PC-3 (cell line): ENCODE data around the gene TXNIP. TPM values are rescaled to one million over a fixed set of nuclear protein-coding genes. Genes with fewer than 3 reads are reported as not detected.
A peak's percentile ranks its signal among the peaks of the same experiment; 100 is the strongest.

Source experiments
- ATAC-seq: fragments of 200-7000 bp; cut with Tn5 transposase; 2 replicates; pipeline ENCODE4 v1.9.1; 2020; ENCODE audit warnings: mild to moderate bottlenecking, moderate library complexity
- BruUV-seq: library from RNA; stranded (reverse); fragments of 400-500 nt; replicated peaks from 2 replicates; lab custom pipeline; 2021; lab: Mats Ljungman, UMichigan
- CTCF ChIA-PET: fragments of 300-600 bp; sonication (Branson Sonifier 250); formaldehyde crosslinking; loops from one replicate; lab custom pipeline; 2022; ENCODE audit warnings: antibody characterized with exemption; lab: Charles Lee
- POLR2A ChIA-PET: fragments of 300-600 bp; sonication (Branson Sonifier 250); formaldehyde crosslinking; loops from one replicate; lab custom pipeline; 2022; ENCODE audit warnings: antibody characterized with exemption; ENCODE audit not compliant: unreplicated experiment; lab: Charles Lee
- DNase-seq: peaks from one replicate; pipeline ENCODE4 v3.0.0-alpha.2; 2015
- H2AFZ ChIP-seq: fragments of 300-600 bp; sonication (generic); 2 replicates; pipeline ENCODE4 v1.6.0; 2016; ENCODE audit warnings: antibody characterized with exemption, low read length
- H3F3A ChIP-seq: fragments of 300-600 bp; sonication (generic); one replicate; pipeline ENCODE4 v1.6.0; 2017; ENCODE audit warnings: antibody characterized with exemption, low read length, control low read depth, mild to moderate bottlenecking; ENCODE audit not compliant: unreplicated experiment
- H3K27ac ChIP-seq: fragments of 300-600 bp; sonication (generic); 2 replicates; pipeline ENCODE4 v1.5.1; 2016; ENCODE audit warnings: mild to moderate bottlenecking, low read length
- H3K27me3 ChIP-seq: fragments of 300-600 bp; sonication (generic); 2 replicates; pipeline ENCODE4 v1.6.1; 2016; ENCODE audit warnings: low read length, mixed read lengths
- H3K36me3 ChIP-seq: fragments of 300-600 bp; sonication (generic); 2 replicates; pipeline ENCODE4 v1.6.1; 2016; ENCODE audit warnings: low read depth, mixed run types, low read length, mixed read lengths
- H3K4me1 ChIP-seq: fragments of 300-600 bp; sonication (generic); 2 replicates; pipeline ENCODE4 v1.5.1; 2016; ENCODE audit warnings: low read length; ENCODE audit not compliant: insufficient read depth
- H3K4me2 ChIP-seq: fragments of 300-600 bp; sonication (generic); 2 replicates; pipeline ENCODE4 v1.6.0; 2016; ENCODE audit warnings: low read length
- H3K4me3 ChIP-seq: fragments of 300-600 bp; sonication (generic); 2 replicates; pipeline ENCODE4 v1.5.1; 2016; ENCODE audit warnings: mild to moderate bottlenecking, low read length, mixed read lengths
- H3K79me2 ChIP-seq: fragments of 300-600 bp; sonication (generic); 2 replicates; pipeline ENCODE4 v1.6.1; 2017; ENCODE audit warnings: low read length, mixed read lengths
- H3K9ac ChIP-seq: fragments of 300-600 bp; sonication (generic); 2 replicates; pipeline ENCODE4 v1.6.0; 2016; ENCODE audit warnings: mild to moderate bottlenecking, low read length
- H3K9me2 ChIP-seq: fragments of 300-600 bp; sonication (generic); replicated peaks from 2 replicates; pipeline ENCODE4 v1.6.1; 2016; ENCODE audit warnings: mixed run types, low read length, mixed read lengths
- H3K9me3 ChIP-seq: fragments of 300-600 bp; sonication (generic); 2 replicates; pipeline ENCODE4 v1.6.1; 2016; ENCODE audit warnings: low read length, mixed read lengths
- H4K20me1 ChIP-seq: fragments of 300-600 bp; sonication (generic); 2 replicates; pipeline ENCODE4 v1.6.1; 2016; ENCODE audit warnings: low read length, mixed read lengths
- EZH2 ChIP-seq: fragments of 300-600 bp; sonication (generic); IDR thresholded peaks from one replicate; pipeline ENCODE4 v1.6.1; 2017; ENCODE audit warnings: antibody characterized with exemption, mild to moderate bottlenecking, low read length; ENCODE audit not compliant: unreplicated experiment
- EZH2phosphoT487 ChIP-seq: fragments of 300-600 bp; sonication (generic); IDR thresholded peaks from 2 replicates; pipeline ENCODE4 v1.6.1; 2018; ENCODE audit warnings: mild to moderate bottlenecking, antibody characterized with exemption, low read length, borderline replicate concordance
- intact Hi-C: fragments of 100-400 bp; cut with micrococcal nuclease; formaldehyde crosslinking; loops from 2 replicates; pipeline ENCODE4 v1.9.0; 2023
- total RNA-seq: library from RNA; depleted of rRNA; stranded (reverse); fragments of >200 nt; gene quantifications from 2 replicates; pipeline ENCODE4 v1.2.3, GENCODE V29; 2014
- TF ChIP-seq, protein P1 (sequence below): fragments of 300-600 bp; sonication (generic); conservative IDR thresholded peaks from 2 replicates; pipeline ENCODE4 v1.5.1; 2017; ENCODE audit warnings: antibody characterized with exemption, low read depth, mild to moderate bottlenecking, low read length

The TXNIP gene
- total RNA-seq, 1 experiment from 2014 or later, result 45.3 TPM

DNA sequence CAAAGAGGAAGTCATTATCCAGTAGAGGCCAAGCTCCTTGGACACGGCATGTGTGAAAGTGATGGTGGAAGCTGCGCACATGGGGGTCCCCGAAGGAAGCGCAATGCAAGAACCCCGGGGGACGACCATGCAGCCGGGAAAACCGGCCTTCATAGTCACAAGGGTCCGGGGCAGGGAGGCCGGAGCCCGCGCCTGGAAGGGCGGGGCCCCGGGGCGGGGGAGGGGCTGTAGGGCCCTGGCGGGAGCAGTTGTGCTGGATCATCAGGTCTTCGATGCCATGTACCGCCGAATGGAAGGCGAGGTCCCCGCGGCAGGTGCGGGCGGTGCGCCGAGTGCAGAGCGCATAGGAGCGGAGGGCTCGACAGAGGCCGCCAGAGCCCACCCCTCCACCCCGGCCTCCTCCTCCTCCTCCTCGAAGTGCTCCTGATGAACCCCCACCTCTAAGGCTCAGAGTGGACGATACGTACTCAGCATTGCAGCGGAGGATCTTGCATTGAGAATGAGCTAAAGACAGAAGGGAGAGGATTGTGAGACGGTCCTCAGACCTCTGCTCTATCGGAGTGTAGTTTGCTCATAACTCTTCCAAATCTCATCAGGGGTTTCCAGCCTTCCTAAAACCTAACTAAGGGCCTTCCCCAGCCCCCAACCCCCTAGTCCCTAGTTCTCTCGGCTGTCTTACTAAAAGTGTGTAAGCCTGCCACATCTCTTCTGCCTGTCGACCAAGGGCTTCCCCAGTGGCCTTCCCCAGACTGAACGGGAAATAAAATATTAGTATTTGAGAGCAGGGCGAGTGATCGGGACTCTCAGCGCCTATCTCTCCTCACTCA is 23.1 kb upstream of the TXNIP start:
- POLR2A ChIA-PET, result no interaction called here
- H3K9me3 ChIP-seq, result no peaks in the 10 kb centered on the region
- no peak overlapping the region for H3K9ac ChIP-seq
- CTCF ChIA-PET, result interaction anchor here (0.7 kb wide), 1 partner anchor 13 kb away, joined by 10 read pairs; no protein-coding TSS in a partner anchor
- ATAC-seq (no peak), DNase-seq (no peak)
- no peak overlapping the region for H3K27ac ChIP-seq
- no peaks in the 10 kb centered on the region for H3K79me2 ChIP-seq
- no peak overlapping the region for H3K4me3 ChIP-seq
- no peaks in the 10 kb centered on the region for H3K9me2 ChIP-seq
- TF ChIP-seq, protein P1, sequence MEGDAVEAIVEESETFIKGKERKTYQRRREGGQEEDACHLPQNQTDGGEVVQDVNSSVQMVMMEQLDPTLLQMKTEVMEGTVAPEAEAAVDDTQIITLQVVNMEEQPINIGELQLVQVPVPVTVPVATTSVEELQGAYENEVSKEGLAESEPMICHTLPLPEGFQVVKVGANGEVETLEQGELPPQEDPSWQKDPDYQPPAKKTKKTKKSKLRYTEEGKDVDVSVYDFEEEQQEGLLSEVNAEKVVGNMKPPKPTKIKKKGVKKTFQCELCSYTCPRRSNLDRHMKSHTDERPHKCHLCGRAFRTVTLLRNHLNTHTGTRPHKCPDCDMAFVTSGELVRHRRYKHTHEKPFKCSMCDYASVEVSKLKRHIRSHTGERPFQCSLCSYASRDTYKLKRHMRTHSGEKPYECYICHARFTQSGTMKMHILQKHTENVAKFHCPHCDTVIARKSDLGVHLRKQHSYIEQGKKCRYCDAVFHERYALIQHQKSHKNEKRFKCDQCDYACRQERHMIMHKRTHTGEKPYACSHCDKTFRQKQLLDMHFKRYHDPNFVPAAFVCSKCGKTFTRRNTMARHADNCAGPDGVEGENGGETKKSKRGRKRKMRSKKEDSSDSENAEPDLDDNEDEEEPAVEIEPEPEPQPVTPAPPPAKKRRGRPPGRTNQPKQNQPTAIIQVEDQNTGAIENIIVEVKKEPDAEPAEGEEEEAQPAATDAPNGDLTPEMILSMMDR, result no peak
- TF ChIP-seq EZH2 (no peak), EZH2phosphoT487 (no peak)
- H4K20me1 ChIP-seq, result no peaks in the 10 kb centered on the region
- H3K27me3 ChIP-seq, result 0 out of 2 replicates have a peak, but pooled peaks cover 6% of the 10 kb centered on the region
- H2AFZ ChIP-seq, result no peak overlapping the region
- H3K36me3 ChIP-seq, result no peaks in the 10 kb centered on the region
- H3K4me2 ChIP-seq, result no peak overlapping the region
- no peaks in the 10 kb centered on the region for H3F3A ChIP-seq
- intact Hi-C loops, result loop anchor here (10.0 kb wide), 1 partner anchor 295 kb away; no protein-coding TSS in a partner anchor
- BruUV-seq, result no TSS peak
- no peaks in the 10 kb centered on the region for H3K4me1 ChIP-seq

DNA sequence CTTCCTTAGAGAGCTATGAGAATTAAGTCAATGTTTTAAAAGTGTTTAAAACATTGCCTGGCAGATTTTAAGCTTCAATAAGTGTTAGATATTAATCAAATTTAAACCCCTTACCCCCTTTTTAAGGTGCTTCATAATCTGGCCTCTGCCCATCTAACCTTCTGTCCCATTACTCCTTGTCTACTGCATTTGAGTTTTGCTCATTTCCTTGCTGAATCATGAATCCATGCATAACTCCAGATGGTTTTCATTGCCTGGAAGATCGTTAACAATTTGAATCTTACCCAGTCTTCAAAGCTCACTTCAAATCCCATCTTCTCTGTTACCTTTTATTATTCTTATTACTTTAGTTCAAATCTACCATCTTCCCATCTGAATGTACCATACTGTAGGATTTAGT is 20.5 kb upstream of the TXNIP start:
- CTCF ChIA-PET, result no interaction called here
- H4K20me1 ChIP-seq, result no peaks in the 10 kb centered on the region
- H2AFZ ChIP-seq, result no peak overlapping the region
- no peaks in the 10 kb centered on the region for H3K79me2 ChIP-seq
- no peaks in the 10 kb centered on the region for H3K9me2 ChIP-seq
- 0 out of 2 replicates have a peak, but pooled peaks cover 6% of the 10 kb centered on the region for H3K27me3 ChIP-seq
- H3K4me1 ChIP-seq, result peaks cover 4% of the 10 kb centered on the region; the same call in 1 of the 2 replicates
- intact Hi-C loops, result loop anchor here (10.0 kb wide), 1 partner anchor 292 kb away; no protein-coding TSS in a partner anchor
- H3K27ac ChIP-seq, result no peak overlapping the region
- no peak overlapping the region for H3K9ac ChIP-seq
- no peaks in the 10 kb centered on the region for H3F3A ChIP-seq
- H3K4me2 ChIP-seq, result no peak overlapping the region
- ATAC-seq (no peak), DNase-seq (no peak)
- POLR2A ChIA-PET, result no interaction called here
- H3K4me3 ChIP-seq, result no peak overlapping the region
- H3K36me3 ChIP-seq, result no peaks in the 10 kb centered on the region
- BruUV-seq, result no TSS peak
- TF ChIP-seq EZH2phosphoT487 (no peak), EZH2 (no peak)
- TF ChIP-seq, protein P1, result no peak
- no peaks in the 10 kb centered on the region for H3K9me3 ChIP-seq

DNA sequence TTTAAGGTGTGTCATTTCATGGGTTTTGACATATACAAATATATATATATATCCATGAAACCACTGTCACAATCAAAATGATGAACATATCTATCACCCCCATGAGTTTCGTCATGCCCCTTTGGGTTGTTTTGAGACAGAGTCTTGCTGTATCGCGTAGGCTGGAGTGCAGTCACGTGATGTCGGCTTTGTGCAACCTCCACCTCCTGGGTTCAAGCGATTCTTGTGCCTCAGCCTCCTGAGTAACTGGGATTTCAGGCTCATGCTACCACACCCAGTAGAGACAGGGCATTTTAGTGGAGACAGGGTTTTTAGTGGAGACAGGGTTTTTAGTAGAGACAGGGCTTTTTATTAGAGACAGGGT is 17.2 kb upstream of the TXNIP start:
- Histone ChIP-seq H3K9me3 (no peaks in the 10 kb centered on the region), H3K4me2 (peak overlapping the region; percentile 64), H3K4me1 (peaks cover 4% of the 10 kb centered on the region; the same call in 1 of the 2 replicates), H3F3A (no peaks in the 10 kb centered on the region), H3K9me2 (no peaks in the 10 kb centered on the region), H3K9ac (no peak overlapping the region), H3K27ac (no peak overlapping the region), H4K20me1 (no peaks in the 10 kb centered on the region), H3K4me3 (no peak overlapping the region), H3K36me3 (no peaks in the 10 kb centered on the region), H3K79me2 (no peaks in the 10 kb centered on the region), H2AFZ (0 out of 2 replicates have a peak overlapping the region, but pooled peaks have one; percentile 42), H3K27me3 (0 out of 2 replicates have a peak, but pooled peaks cover 3% of the 10 kb centered on the region)
- TF ChIP-seq EZH2phosphoT487, result no peak
- ChIA-PET CTCF (no interaction called here), POLR2A (no interaction called here)
- DNase-seq, result no peak
- intact Hi-C loops, result loop anchor here (1.0 to 10.0 kb wide), 6 partner anchors 36 to 289 kb away; partner anchors contain the start of genes ANKRD34A, NUDT17, POLR3GL and RBM8A
- no peak for ATAC-seq
- BruUV-seq, result no TSS peak
